MCF 10A (cell line): Measurements from ENCODE around the gene TTC21B. TPM values are rescaled to one million over a fixed set of nuclear protein-coding genes. Genes with fewer than 3 reads are reported as not detected.
"Not testable (repeated sequence)": the region's sequence is repeated elsewhere in the genome, so short reads cannot be mapped to it uniquely, and the experiment has no call there.

Experiments used
- BruUV-seq: library from RNA; stranded (reverse); fragments of 400-500 nt; replicated peaks from 2 replicates; lab custom pipeline; 2021; lab: Mats Ljungman, UMichigan
- CTCF ChIA-PET: fragments of 300-600 bp; sonication (Branson Sonifier 250); formaldehyde crosslinking; extraction: SDS; loops from one replicate; lab custom pipeline; 2021; ENCODE audit warnings: antibody characterized with exemption, inconsistent platforms; lab: Yijun Ruan, JAX
- POLR2A ChIA-PET: fragments of 300-600, 350-650 bp; sonication (Branson Sonifier 250); formaldehyde crosslinking; extraction: SDS; loops from one replicate; lab custom pipeline; 2020; ENCODE audit warnings: antibody characterized with exemption, inconsistent platforms; lab: Yijun Ruan, JAX
- DNase-seq: peaks from one replicate; pipeline ENCODE4 v3.0.0-alpha.2; 2018; ENCODE audit not compliant: unreplicated experiment
- H3K27ac Mint-ChIP-seq: one replicate; pipeline ENCODE4 v1.8.0; 2022; ENCODE audit warnings: mild to moderate bottlenecking, low read depth, mixed read lengths; ENCODE audit not compliant: unreplicated experiment
- H3K27me3 Mint-ChIP-seq: one replicate; pipeline ENCODE4 v1.8.0; 2022; ENCODE audit warnings: mixed read lengths; ENCODE audit not compliant: insufficient read depth, unreplicated experiment
- H3K36me3 Mint-ChIP-seq: one replicate; pipeline ENCODE4 v1.8.0; 2022; ENCODE audit warnings: mild to moderate bottlenecking, moderate library complexity, mixed read lengths; ENCODE audit not compliant: insufficient read depth, unreplicated experiment
- H3K4me1 Mint-ChIP-seq: one replicate; pipeline ENCODE4 v1.8.0; 2022; ENCODE audit warnings: mixed read lengths; ENCODE audit not compliant: insufficient read depth, unreplicated experiment
- H3K4me3 Mint-ChIP-seq: one replicate; pipeline ENCODE4 v1.8.0; 2022; ENCODE audit warnings: mild to moderate bottlenecking, moderate library complexity, mixed read lengths; ENCODE audit not compliant: unreplicated experiment
- H3K9me3 Mint-ChIP-seq: one replicate; pipeline ENCODE4 v1.8.0; 2022; ENCODE audit warnings: mixed read lengths; ENCODE audit not compliant: unreplicated experiment
- intact Hi-C: fragments of 100-400 bp; cut with micrococcal nuclease; formaldehyde crosslinking; loops from 2 replicates; pipeline ENCODE4 v1.14.1; 2022
- total RNA-seq: library from RNA; stranded (reverse); gene quantifications from 2 replicates; pipeline ENCODE4 v1.2.3, GENCODE V29; 2022
- TF ChIP-seq, protein P1 (sequence below): fragments of 200-600 bp; IDR thresholded peaks from one replicate; pipeline ENCODE4 v1.8.0; 2022; ENCODE audit warnings: antibody characterized with exemption, mild to moderate bottlenecking; ENCODE audit not compliant: unreplicated experiment

The TTC21B gene
- total RNA-seq, 1 experiment from 2014 or later: 9.8 TPM

DNA sequence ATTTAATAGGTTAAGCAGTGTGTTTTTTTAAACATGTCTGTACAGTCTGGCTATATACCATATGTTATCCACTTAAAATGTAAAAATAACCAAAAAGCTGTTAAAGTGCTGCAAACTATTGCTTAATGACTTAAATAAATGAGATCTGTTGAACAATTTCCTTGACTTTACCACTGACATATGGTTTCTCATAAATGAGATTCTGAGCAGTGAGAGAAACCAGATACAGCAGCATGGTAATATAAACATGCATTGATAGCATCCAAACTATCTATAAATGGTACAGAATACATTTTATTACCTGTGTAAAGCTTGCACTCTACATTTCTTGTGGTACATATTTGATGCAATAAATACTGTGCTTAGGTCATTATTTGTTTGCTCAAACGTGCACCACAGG, 36.3 kb upstream of the TTC21B start:
- TF ChIP-seq, protein P1, sequence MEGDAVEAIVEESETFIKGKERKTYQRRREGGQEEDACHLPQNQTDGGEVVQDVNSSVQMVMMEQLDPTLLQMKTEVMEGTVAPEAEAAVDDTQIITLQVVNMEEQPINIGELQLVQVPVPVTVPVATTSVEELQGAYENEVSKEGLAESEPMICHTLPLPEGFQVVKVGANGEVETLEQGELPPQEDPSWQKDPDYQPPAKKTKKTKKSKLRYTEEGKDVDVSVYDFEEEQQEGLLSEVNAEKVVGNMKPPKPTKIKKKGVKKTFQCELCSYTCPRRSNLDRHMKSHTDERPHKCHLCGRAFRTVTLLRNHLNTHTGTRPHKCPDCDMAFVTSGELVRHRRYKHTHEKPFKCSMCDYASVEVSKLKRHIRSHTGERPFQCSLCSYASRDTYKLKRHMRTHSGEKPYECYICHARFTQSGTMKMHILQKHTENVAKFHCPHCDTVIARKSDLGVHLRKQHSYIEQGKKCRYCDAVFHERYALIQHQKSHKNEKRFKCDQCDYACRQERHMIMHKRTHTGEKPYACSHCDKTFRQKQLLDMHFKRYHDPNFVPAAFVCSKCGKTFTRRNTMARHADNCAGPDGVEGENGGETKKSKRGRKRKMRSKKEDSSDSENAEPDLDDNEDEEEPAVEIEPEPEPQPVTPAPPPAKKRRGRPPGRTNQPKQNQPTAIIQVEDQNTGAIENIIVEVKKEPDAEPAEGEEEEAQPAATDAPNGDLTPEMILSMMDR: no peak
- Mint-ChIP-seq H3K4me1 (no peaks in the 10 kb centered on the region), H3K27ac (no peak overlapping the region), H3K9me3 (no peaks in the 10 kb centered on the region), H3K36me3 (no peaks in the 10 kb centered on the region), H3K27me3 (peaks cover 75% of the 10 kb centered on the region), H3K4me3 (no peak overlapping the region)
- ChIA-PET CTCF (interaction anchor here (1.0 kb wide), 1 partner anchor 45 kb away, joined by 5 read pairs; no protein-coding TSS in a partner anchor), POLR2A (no interaction called here)
- DNase-seq: no peak
- intact Hi-C loops: no loop called here
- BruUV-seq: no TSS peak

DNA sequence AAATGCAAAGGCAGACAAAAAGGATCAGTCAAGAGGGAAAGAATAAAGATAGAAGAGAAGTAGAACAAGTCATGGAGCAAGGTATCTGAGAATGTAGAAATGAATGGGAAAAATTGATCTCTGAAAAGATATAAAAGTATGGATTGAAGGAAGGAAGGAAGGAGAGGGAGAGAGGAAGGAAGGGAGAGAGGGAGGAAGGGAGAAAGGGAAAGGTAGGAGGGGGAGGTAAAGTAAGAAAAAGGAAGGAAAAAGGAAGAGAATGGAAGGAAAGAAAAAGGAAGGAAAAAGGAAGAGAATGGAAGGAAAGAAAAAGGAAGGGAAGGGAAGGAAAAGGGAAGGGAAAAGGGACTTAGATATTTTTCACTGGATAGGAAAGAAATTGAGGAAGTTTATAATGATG, 31.5 kb upstream of the TTC21B start:
- CTCF ChIA-PET: no interaction called here
- TF ChIP-seq, protein P1: no peak
- no peak overlapping the region for H3K27ac Mint-ChIP-seq
- H3K27me3 Mint-ChIP-seq: peaks cover 75% of the 10 kb centered on the region
- H3K4me3 Mint-ChIP-seq: no peak overlapping the region
- H3K36me3 Mint-ChIP-seq: no peaks in the 10 kb centered on the region
- no TSS peak for BruUV-seq
- no peak for DNase-seq
- no peaks in the 10 kb centered on the region for H3K9me3 Mint-ChIP-seq
- no peaks in the 10 kb centered on the region for H3K4me1 Mint-ChIP-seq
- intact Hi-C loops: no loop called here
- POLR2A ChIA-PET: no interaction called here

DNA sequence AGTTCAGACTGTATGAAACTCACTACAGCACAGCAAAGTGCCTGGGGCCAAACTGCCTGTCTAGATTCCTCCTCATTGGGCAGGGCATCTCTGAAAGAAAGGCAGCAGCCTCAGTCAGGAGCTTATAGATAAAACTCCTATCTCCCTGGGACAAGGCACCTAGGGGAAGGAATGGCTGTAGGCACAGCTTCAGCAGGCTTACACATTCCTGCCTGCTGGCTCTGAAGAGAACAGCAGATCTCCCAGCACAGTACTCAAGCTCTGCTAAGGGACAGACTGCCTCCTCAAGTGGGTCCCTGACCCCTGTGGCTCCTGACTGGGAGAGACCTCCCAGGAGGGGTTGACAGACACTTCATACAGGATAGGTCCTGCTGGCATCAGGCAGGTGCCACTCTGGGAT, 18.6 kb upstream of the TTC21B start:
- intact Hi-C loops, BruUV-seq, H3K9me3 Mint-ChIP-seq, H3K27ac Mint-ChIP-seq, H3K4me3 Mint-ChIP-seq, H3K4me1 Mint-ChIP-seq, DNase-seq, H3K36me3 Mint-ChIP-seq, POLR2A ChIA-PET: not testable (repeated sequence)
- CTCF ChIA-PET: interaction anchor here (0.6 to 1.8 kb wide), 4 partner anchors 18 to 733 kb away, joined by 3 to 8 read pairs (median 3); partner anchors contain the start of genes SCN2A and TTC21B
- peaks cover 47% of the 10 kb centered on the region for H3K27me3 Mint-ChIP-seq

DNA sequence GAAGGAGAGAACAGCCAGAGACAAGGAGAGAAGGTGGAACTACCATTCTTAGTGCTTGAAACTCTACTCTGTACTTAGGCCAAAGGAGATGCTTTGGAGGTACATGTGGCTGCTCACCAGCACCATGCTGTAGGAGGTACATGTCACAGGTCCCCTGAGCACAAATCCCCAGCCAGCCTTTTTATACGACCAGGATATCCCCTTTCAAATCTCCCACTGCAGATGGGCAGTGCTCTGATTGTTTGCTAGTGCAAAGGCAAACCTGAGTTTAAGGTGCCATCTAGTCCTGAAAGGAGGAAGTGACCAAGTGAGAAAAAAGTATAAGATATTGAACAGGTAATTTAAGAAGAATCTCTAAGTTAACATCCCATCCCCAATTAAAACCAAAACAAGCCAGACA, 17.1 kb upstream of the TTC21B start:
- no peaks in the 10 kb centered on the region for H3K4me1 Mint-ChIP-seq
- no peak overlapping the region for H3K4me3 Mint-ChIP-seq
- BruUV-seq: no TSS peak
- peaks cover 47% of the 10 kb centered on the region for H3K27me3 Mint-ChIP-seq
- intact Hi-C loops: no loop called here
- TF ChIP-seq, protein P1: no peak
- POLR2A ChIA-PET: no interaction called here
- H3K36me3 Mint-ChIP-seq: no peaks in the 10 kb centered on the region
- H3K27ac Mint-ChIP-seq: no peak overlapping the region
- H3K9me3 Mint-ChIP-seq: no peaks in the 10 kb centered on the region
- DNase-seq: no peak
- CTCF ChIA-PET: interaction anchor here (0.5 to 1.3 kb wide), 4 partner anchors 87 to 1854 kb away, joined by 3 to 8 read pairs (median 4); partner anchors contain the start of gene SCN1A

DNA sequence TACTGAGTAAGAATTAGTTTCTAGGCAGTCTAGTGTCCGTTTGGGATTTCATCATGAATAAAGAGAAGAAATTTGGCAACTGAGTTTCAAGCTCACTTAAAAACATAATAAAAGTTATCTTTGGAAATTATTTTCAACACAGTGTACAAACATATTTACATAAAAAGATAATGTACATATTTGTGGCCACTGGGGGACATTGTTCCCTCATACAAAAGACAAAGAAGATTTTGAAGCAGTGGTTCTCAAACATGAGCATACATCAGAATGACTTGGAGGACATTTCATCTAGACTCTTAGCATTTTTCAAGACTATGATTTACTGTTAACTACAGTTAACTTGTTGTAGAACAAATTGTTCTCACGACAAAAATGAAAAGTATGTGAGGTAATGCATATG, 15.7 kb upstream of the TTC21B start:
- Mint-ChIP-seq H3K4me3 (no peak overlapping the region), H3K9me3 (no peaks in the 10 kb centered on the region), H3K27ac (no peak overlapping the region), H3K36me3 (no peaks in the 10 kb centered on the region), H3K4me1 (no peaks in the 10 kb centered on the region), H3K27me3 (peaks cover 35% of the 10 kb centered on the region)
- TF ChIP-seq, protein P1: no peak
- DNase-seq: no peak
- POLR2A ChIA-PET: no interaction called here
- intact Hi-C loops: no loop called here
- BruUV-seq: no TSS peak
- CTCF ChIA-PET: no interaction called here
